Nephron (organoid): ENCODE results near the gene MRPL51.
A peak's percentile ranks its signal among the peaks of the same experiment; 100 is the strongest.
"Not testable (repeated sequence)": the region's sequence is repeated elsewhere in the genome, so short reads cannot be mapped to it uniquely, and the experiment has no call there.

Experiments
- H3K27ac Mint-ChIP-seq, 3 experiments: 2 replicates each; pipeline ENCODE4 v1.8.0; 2020; ENCODE audit warnings: mixed read lengths in 3 of 3, mild to moderate bottlenecking in 2 of 3, moderate library complexity in 1 of 3
- H3K27me3 Mint-ChIP-seq: 2 replicates; pipeline ENCODE4 v1.8.0; 2021; ENCODE audit warnings: low read depth, mild to moderate bottlenecking, moderate library complexity, mixed read lengths
- H3K36me3 Mint-ChIP-seq: 2 replicates; pipeline ENCODE4 v1.8.0; 2020; ENCODE audit warnings: low read depth, mixed read lengths
- H3K4me1 Mint-ChIP-seq: 2 replicates; pipeline ENCODE4 v1.8.0; 2020; ENCODE audit warnings: mixed read lengths
- H3K4me3 Mint-ChIP-seq, 3 experiments: 2 replicates each; pipeline ENCODE4 v1.8.0; 2020; ENCODE audit warnings: mild to moderate bottlenecking in 3 of 3, mixed read lengths in 3 of 3, moderate library complexity in 2 of 3
- H3K9me3 Mint-ChIP-seq: 2 replicates; pipeline ENCODE4 v1.8.0; 2020; ENCODE audit warnings: mixed read lengths
- TF ChIP-seq, protein P1 (sequence below), 3 experiments: fragments of 200-600 bp; sonication (generic); IDR thresholded peaks; one replicate each; pipeline ENCODE4 v1.5.0; 2021; ENCODE audit warnings: antibody characterized with exemption in 3 of 3; ENCODE audit not compliant: unreplicated experiment in 3 of 3

MRPL51 gene

DNA sequence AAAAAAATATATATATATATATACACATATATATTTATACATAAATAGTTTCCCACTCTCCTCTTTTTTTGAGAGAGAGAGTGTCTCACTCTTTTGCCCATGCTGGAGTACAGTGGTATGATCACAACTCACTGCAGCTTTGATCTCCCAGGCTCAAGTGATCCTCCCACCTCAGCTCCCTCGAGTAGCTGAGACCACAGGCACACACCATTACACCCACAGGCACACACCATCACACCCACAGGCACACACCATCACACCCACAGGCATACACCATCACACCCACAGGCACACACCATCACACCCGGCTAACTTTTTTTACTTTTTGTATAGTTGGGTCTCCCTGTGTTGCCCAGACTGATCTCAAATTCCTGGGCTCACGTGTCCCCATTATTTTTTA, 27.1 kb upstream of the MRPL51 start:
- H3K27ac Mint-ChIP-seq: no peak overlapping the region
- H3K4me1 Mint-ChIP-seq: no peaks in the 10 kb centered on the region
- H3K4me3 Mint-ChIP-seq: no peak overlapping the region
- H3K27me3 Mint-ChIP-seq: no peaks in the 10 kb centered on the region
- TF ChIP-seq, protein P1, sequence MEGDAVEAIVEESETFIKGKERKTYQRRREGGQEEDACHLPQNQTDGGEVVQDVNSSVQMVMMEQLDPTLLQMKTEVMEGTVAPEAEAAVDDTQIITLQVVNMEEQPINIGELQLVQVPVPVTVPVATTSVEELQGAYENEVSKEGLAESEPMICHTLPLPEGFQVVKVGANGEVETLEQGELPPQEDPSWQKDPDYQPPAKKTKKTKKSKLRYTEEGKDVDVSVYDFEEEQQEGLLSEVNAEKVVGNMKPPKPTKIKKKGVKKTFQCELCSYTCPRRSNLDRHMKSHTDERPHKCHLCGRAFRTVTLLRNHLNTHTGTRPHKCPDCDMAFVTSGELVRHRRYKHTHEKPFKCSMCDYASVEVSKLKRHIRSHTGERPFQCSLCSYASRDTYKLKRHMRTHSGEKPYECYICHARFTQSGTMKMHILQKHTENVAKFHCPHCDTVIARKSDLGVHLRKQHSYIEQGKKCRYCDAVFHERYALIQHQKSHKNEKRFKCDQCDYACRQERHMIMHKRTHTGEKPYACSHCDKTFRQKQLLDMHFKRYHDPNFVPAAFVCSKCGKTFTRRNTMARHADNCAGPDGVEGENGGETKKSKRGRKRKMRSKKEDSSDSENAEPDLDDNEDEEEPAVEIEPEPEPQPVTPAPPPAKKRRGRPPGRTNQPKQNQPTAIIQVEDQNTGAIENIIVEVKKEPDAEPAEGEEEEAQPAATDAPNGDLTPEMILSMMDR (IDR thresholded peaks at IDR 0.05; ENCODE audit: unreplicated experiment in 3 of 3): no peak
- no peaks in the 10 kb centered on the region for H3K9me3 Mint-ChIP-seq
- peaks cover 80% of the 10 kb centered on the region for H3K36me3 Mint-ChIP-seq

DNA sequence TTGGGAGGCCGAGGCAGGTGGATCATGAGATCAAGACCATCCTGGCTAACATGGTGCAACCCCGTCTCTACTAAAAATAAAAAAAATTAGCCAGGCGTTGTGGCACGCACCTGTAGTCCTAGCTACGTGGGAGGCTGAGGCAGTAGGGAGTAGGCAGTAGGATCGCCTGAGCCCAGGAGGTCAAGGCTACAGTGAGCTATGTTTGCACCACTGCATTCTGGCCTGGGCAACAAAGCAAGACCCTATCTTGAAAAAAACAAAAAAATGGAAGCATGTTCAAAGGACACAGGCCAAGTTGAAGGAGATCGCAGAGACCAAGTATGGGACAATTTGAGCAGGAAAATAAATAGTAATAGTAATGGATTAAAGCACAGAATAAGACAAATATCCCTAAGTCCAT, 15.0 kb upstream of the MRPL51 start:
- TF ChIP-seq, protein P1 (IDR thresholded peaks at IDR 0.05; ENCODE audit: unreplicated experiment in 3 of 3): no peak
- Mint-ChIP-seq H3K9me3 (no peaks in the 10 kb centered on the region), H3K27me3 (no peaks in the 10 kb centered on the region), H3K4me3 (no peak overlapping the region), H3K27ac (peak overlapping the region in 1 of 3 experiments; percentile 37), H3K4me1 (no peaks in the 10 kb centered on the region), H3K36me3 (peaks cover 57% of the 10 kb centered on the region)

DNA sequence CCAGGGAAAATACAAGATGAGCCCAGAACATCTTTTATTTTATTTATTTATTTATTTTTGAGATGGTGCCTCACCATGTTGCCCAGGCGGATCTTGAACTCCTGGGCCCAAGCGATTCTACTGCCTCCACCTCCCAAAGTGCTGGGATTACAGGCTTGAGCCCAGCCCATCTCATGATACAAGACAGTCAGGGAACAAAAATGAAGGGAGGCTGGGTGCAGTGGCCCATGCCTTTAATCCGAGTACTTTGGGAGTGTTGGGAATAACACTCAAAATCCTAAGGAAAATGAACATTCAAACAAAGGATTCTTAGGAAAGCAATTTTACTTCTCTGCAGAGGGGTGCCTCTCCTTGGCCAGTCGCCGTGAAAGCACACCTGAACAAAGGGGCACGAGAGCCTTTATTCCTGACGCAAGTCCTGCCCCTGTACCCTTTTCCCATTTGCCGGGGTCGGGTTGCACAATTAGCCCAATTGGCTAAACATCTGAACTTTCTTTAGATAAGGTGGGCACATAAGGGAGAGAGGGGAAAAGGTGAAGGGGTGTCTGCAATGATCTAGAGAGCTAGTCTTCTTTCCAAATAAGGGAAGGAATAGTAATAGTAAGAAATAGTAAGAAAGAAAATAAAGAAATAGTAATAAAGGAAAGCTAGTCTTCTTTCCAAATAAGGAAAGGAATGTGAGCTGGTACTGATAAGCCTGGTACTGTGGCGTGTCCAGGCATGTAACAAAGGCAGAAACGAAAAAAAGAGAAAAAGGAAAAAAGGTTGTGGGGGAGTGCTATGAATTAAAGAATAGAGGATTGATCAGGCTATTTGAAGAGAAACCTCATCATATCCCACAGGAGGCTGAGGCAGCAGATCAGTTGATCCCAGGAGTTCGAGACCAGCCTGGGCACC, 14.3 kb upstream of the MRPL51 start:
- Mint-ChIP-seq H3K36me3 (peaks cover 52% of the 10 kb centered on the region), H3K27ac (peak overlapping the region in 2 of 3 experiments; percentile 33 to 37), H3K4me1 (no peaks in the 10 kb centered on the region), H3K27me3 (no peaks in the 10 kb centered on the region), H3K9me3 (no peaks in the 10 kb centered on the region), H3K4me3 (no peak overlapping the region)
- TF ChIP-seq, protein P1 (IDR thresholded peaks at IDR 0.05; ENCODE audit: unreplicated experiment in 3 of 3): no peak

DNA sequence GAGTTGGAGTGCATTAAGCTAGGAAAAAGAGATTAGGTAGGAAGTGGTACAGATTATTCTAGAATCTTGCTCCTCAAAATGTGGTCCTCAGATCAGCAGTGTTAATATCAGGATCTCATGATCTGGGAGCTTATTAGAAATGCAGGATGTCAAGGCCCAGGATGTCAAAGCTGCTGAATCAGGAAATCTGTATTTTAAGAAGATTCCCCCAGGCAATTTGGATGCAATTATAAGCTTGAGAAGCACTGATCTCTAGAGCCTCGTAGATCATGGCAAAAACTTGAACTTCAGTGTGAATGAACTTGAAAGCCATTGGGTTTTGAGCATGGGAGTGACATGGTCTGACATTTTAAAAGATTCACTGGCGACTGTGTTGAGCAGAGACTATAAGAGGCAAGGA, 7.4 kb upstream of the MRPL51 start:
- Mint-ChIP-seq H3K27ac (no peak overlapping the region), H3K36me3 (peaks cover 24% of the 10 kb centered on the region), H3K4me3 (no peak overlapping the region), H3K9me3 (no peaks in the 10 kb centered on the region), H3K27me3 (no peaks in the 10 kb centered on the region), H3K4me1 (peaks cover 1% of the 10 kb centered on the region)
- TF ChIP-seq, protein P1 (IDR thresholded peaks at IDR 0.05; ENCODE audit: unreplicated experiment in 3 of 3): no peak

DNA sequence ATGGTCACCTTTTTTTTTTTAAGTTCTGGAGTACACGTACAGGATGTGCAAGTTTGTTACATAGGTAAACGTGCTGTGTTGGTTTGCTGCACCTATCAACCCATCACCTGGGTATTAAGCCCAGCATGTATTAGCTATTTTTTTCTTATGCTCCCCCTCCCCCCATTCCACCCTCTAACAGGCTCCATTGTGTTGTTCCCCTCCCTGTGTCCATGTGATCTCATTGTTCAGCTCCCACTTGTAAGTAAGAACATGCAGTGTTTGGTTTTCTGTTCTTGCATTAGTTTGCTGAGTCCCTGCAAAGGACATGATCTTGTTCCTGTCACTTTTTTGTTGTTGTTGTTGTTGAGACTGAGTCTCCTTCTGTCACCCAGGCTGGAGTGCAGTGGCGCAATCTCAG, 4.2 kb upstream of the MRPL51 start:
- not testable (repeated sequence) for H3K27ac Mint-ChIP-seq, H3K9me3 Mint-ChIP-seq, H3K27me3 Mint-ChIP-seq
- peaks cover 21% of the 10 kb centered on the region for H3K4me1 Mint-ChIP-seq
- H3K36me3 Mint-ChIP-seq: peaks cover 23% of the 10 kb centered on the region
- peak overlapping the region; percentile 48 to 56 (median 53) for H3K4me3 Mint-ChIP-seq

DNA sequence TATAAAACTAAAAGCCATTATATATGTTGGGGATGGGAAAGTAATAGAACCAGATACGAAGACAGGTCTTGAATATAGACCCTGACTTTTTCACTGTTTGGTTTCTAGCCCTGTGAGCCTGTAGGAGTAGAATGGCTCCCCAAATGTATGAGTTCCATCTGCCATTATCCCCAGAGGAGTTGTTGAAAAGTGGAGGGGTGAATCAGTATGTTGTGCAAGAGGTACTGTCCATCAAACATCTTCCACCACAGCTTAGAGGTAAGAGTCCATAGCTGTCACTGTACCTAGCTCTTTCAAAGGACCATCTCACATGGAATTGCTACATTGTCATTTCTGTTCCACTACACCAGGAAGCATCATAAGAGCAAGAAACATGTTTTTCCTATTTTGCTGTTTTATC, 1.9 kb upstream of the MRPL51 start:
- TF ChIP-seq, protein P1 (IDR thresholded peaks at IDR 0.05; ENCODE audit: unreplicated experiment in 3 of 3): no peak
- H3K4me3 Mint-ChIP-seq: peak overlapping the region; percentile 89 to 97 (median 90)
- no peaks in the 10 kb centered on the region for H3K9me3 Mint-ChIP-seq

More for the DNA sequence above, 1.9 kb upstream of the MRPL51 start:
- H3K4me1 Mint-ChIP-seq: peaks cover 27% of the 10 kb centered on the region
- peaks cover 23% of the 10 kb centered on the region for H3K36me3 Mint-ChIP-seq
- peak overlapping the region; percentile 97 to 99 (median 99) for H3K27ac Mint-ChIP-seq
- H3K27me3 Mint-ChIP-seq: no peaks in the 10 kb centered on the region
